Tibial nerve (tissue), 4 donors: ENCODE results near the gene CLEC4E. TPM values are rescaled to one million over a fixed set of nuclear protein-coding genes. Genes with fewer than 3 reads are reported as not detected.

Experiments
- DNase-seq, 2 donors: peaks; one replicate each; pipeline ENCODE4 v3.0.0-alpha.2; 2019; ENCODE audit warnings: low spot score in 2 of 2
- H3K27ac ChIP-seq, 4 donors: fragments of 200-600 bp; sonication (generic) in 3 of 4; one replicate each; pipeline ENCODE4 v1.5.1; 2017 to 2019; ENCODE audit warnings: mild to moderate bottlenecking in 1 of 4
- H3K27me3 ChIP-seq, 2 donors: fragments of 200-600 bp; sonication (generic) in 1 of 2; one replicate each; pipeline versions ENCODE4 v1.5.1 to v1.6.0; 2017 to 2019
- H3K36me3 ChIP-seq, 3 donors: fragments of 200-600 bp; sonication (generic); one replicate each; pipeline ENCODE4 v1.5.1; 2018 to 2019
- H3K4me1 ChIP-seq, 4 donors: fragments of 200-600 bp; sonication (generic) in 3 of 4; one replicate each; pipeline ENCODE4 v1.5.1; 2017 to 2019
- H3K4me3 ChIP-seq, 4 donors: fragments of 200-600 bp; sonication (generic) in 3 of 4; one replicate each; pipeline ENCODE4 v1.5.1; 2017 to 2019; ENCODE audit warnings: mild to moderate bottlenecking in 1 of 4, moderate library complexity in 1 of 4
- H3K9me3 ChIP-seq, 4 donors: fragments of 200-600 bp; sonication (generic) in 3 of 4; one replicate each; pipeline ENCODE4 v1.5.1; 2017 to 2019
- CTCF ChIP-seq, 5 experiments: fragments of 200-600 bp in 3 of 5; fragments of 450-650 bp in 2 of 5; sonication (generic) in 3 of 5; IDR thresholded peaks; one replicate each; pipeline ENCODE4 v1.5.1; 2016 to 2019; ENCODE audit warnings: antibody characterized with exemption in 5 of 5, mild to moderate bottlenecking in 3 of 5, moderate library complexity in 2 of 5
- EP300 ChIP-seq, 2 donors: sonication (generic); formaldehyde crosslinking; IDR thresholded peaks; one replicate each; pipeline ENCODE4 v1.6.1; 2017; ENCODE audit warnings: antibody characterized with exemption in 2 of 2, mild to moderate bottlenecking in 1 of 2
- POLR2A ChIP-seq, 2 donors: fragments of 450-650 bp; IDR thresholded peaks; one replicate each; pipeline ENCODE4 v1.6.1; 2017; ENCODE audit warnings: antibody characterized with exemption in 2 of 2, mild to moderate bottlenecking in 2 of 2, moderate library complexity in 2 of 2
- WGBS, 2 donors: methylation state at CpG; one replicate each; pipeline ENCODE4 v1.1.5; 2018; 5-methylcytosine and 5-hydroxymethylcytosine counted together
- total RNA-seq, 4 donors: library from RNA; depleted of rRNA; stranded (reverse); fragments of >200 nt; gene quantifications; one replicate each; pipeline ENCODE4 v1.1.0, GENCODE V29; 2016

The CLEC4E gene
- total RNA-seq, 4 donors from 2014 or later, result 0.30 to 9.2 (median 5.1) TPM

DNA sequence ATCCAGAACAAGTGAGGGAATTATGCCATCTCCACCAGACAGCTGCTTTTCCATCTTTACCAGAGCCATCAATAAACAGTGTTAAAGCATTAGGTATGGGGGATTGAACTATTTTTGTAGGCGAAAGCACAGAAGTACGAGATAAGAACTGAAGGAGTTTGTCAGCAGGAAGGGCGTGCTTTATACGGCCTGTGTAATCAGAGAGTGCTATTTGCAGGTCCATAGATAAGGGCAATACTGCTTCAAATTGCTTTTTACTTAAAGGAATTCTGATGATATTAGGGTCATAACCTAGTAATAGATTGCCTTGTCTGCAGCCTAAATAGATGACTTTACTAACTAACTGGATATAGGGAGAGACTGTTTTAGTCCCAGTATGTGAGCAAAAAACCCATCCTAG lies 20.3 kb upstream of the CLEC4E start:
- no peak overlapping the region for H3K4me3 ChIP-seq
- H3K4me1 ChIP-seq, result no peaks in the 10 kb centered on the region
- no peak overlapping the region for H3K27ac ChIP-seq
- H3K27me3 ChIP-seq, result no peaks in the 10 kb centered on the region
- 62 to 71% methylated on average over 4 of the region's 4 CpGs for WGBS, 2 donors
- TF ChIP-seq EP300 (IDR thresholded peaks at IDR 0.05) (no peak), CTCF (IDR thresholded peaks at IDR 0.05) (no peak), POLR2A (IDR thresholded peaks at IDR 0.05) (no peak)
- DNase-seq, result no peak
- peaks cover 0 to 18% (median 0%) of the 10 kb centered on the region in 4 donors for H3K9me3 ChIP-seq
- H3K36me3 ChIP-seq, result no peaks in the 10 kb centered on the region

DNA sequence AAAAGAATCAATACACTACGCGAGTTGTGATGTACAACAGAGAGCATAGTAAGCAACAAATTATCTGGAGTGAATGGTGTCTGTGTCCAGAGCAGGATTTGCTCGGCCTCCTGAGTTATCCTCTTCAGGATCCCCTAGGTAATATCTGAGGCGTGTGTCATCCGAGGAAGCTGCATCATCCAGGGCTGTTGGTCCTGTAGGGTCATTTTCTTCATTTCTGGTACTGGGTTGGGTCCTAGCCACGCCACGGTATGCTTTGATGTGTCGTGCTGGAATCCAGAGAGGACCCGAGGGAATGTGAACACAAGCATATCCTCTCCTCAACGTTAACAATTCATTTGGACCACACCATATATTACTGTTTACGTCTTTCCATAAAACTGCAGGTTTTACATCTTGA lies 19.0 kb upstream of the CLEC4E start:
- H3K36me3 ChIP-seq, result no peaks in the 10 kb centered on the region
- no peak overlapping the region for H3K27ac ChIP-seq
- no peak for TF ChIP-seq EP300 (IDR thresholded peaks at IDR 0.05)
- no peak for TF ChIP-seq POLR2A (IDR thresholded peaks at IDR 0.05)
- no peak for TF ChIP-seq CTCF (IDR thresholded peaks at IDR 0.05)
- H3K27me3 ChIP-seq, result no peaks in the 10 kb centered on the region
- H3K4me3 ChIP-seq, result no peak overlapping the region
- 61 to 66% methylated on average over 11 of the region's 11 CpGs for WGBS, 2 donors
- H3K9me3 ChIP-seq, result peaks cover 0 to 18% (median 0%) of the 10 kb centered on the region in 4 donors
- DNase-seq, result no peak
- H3K4me1 ChIP-seq, result no peaks in the 10 kb centered on the region

DNA sequence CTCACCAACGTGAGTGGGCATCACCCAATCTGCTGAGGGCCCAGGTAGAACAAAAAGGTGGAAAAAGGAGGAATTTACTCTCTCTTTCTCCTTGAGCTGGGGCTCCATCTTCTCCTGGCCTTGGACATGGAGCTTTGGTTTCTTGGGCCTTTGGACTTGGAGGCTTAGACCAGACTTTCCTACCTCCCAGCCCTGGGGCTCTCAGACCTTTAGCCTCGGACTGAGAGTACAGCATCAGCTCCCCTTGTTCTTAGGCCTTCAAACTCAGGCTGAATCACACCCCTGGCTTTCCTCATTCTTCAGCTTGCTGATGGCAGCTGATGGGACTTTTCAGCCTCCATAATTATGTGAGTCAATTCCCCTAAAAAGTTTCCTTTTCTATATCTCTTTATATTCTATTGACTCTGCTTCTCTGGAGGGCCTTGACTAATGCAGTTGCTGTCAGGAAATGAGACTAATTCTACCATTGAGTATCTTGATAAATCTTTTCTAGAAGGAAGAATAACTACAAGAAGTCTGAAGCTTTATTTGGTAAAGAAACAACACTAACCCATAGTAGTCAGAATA lies 15.9 kb upstream of the CLEC4E start:
- 66 to 72% methylated on average over 2 of the region's 2 CpGs for WGBS, 2 donors
- Histone ChIP-seq H3K27ac (no peak overlapping the region), H3K36me3 (no peaks in the 10 kb centered on the region), H3K27me3 (no peaks in the 10 kb centered on the region), H3K4me1 (no peaks in the 10 kb centered on the region), H3K9me3 (peaks cover 0 to under 1% (median 0%) of the 10 kb centered on the region in 4 donors), H3K4me3 (no peak overlapping the region)
- DNase-seq, result no peak
- TF ChIP-seq CTCF (IDR thresholded peaks at IDR 0.05), result no peak
- no peak for TF ChIP-seq POLR2A (IDR thresholded peaks at IDR 0.05)
- TF ChIP-seq EP300 (IDR thresholded peaks at IDR 0.05), result no peak

DNA sequence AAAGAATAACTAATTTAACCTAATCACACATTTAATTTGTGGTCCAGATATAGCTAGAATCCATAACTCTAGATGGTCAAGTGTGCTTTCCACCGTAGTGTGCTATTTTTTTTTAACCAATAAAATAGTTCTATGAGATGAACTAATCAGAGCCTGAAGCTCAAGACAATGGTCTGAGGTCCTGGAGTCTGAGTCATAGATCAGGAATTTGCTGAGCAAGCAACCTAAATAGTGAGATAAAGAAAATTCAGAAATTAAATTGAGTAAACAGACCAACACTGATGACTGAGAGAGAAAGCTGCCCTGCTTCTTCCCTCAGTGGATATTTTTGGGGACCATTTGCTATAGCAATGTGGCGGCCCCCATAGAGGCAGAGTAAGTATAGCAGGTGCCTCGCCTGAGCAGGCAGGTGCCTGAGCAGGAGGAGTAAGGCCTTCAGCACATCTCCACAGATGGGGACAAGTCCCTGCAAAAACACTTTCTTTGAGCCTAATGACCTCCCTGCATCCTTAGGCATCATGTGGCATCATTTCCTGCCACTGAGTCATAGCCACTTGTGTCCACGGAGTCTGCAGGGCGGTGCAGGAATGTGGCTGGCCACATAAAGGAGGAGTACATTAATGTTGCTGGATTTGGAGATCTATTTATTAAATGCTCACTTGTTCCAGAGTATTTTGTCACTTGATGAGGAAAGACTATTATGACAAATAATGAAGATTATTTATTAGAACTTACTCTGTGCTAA lies 13.9 kb upstream of the CLEC4E start:
- no peaks in the 10 kb centered on the region for H3K27me3 ChIP-seq
- no peak for TF ChIP-seq POLR2A (IDR thresholded peaks at IDR 0.05)
- no peak for TF ChIP-seq EP300 (IDR thresholded peaks at IDR 0.05)
- TF ChIP-seq CTCF (IDR thresholded peaks at IDR 0.05), result no peak
- no peaks in the 10 kb centered on the region for H3K4me1 ChIP-seq
- no peak overlapping the region for H3K4me3 ChIP-seq
- H3K9me3 ChIP-seq, result no peaks in the 10 kb centered on the region
- no peak for DNase-seq
- no peaks in the 10 kb centered on the region for H3K36me3 ChIP-seq
- 77 to 83% methylated on average over 5 of the region's 5 CpGs for WGBS, 2 donors
- no peak overlapping the region for H3K27ac ChIP-seq

DNA sequence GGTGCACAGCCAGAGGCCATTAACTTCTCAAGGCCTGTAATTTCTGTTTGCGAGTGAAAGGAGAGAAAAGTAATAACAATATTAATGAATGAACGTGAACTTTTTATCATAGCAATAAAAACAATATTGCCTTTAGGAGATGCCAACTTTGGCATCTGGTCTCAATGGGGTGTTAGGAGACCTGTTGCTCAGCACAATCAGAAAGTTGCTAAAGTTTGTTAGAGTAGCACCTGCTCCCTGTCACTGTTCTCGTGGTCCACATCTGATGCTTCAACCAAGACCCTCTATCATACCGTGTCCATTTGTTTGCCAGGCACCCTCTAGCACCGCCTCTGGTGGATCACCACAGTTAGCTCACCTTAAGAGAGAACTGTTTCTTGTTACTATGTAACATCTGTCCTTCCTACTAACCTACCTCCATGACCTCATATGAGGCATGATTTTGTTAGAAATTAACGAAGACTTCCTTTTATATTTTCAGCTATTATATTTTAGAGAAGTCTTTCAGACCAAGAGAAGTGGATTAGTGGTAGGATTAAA lies 12.5 kb upstream of the CLEC4E start:
- Histone ChIP-seq H3K4me3 (no peak overlapping the region), H3K27me3 (no peaks in the 10 kb centered on the region), H3K9me3 (no peaks in the 10 kb centered on the region), H3K4me1 (no peaks in the 10 kb centered on the region), H3K27ac (no peak overlapping the region), H3K36me3 (no peaks in the 10 kb centered on the region)
- WGBS, 2 donors, result 62 to 64% methylated on average over 6 of the region's 6 CpGs
- TF ChIP-seq EP300 (IDR thresholded peaks at IDR 0.05) (no peak), POLR2A (IDR thresholded peaks at IDR 0.05) (no peak), CTCF (IDR thresholded peaks at IDR 0.05) (no peak)
- DNase-seq, result no peak
